NCI-H2107 treated with DMSO at 0.1 percent for 48 hours (cell line): ENCODE measurements around the gene ANKRD60.

Source experiments
- DNase-seq: peaks from one replicate; lab custom pipeline; 2025; ENCODE audit not compliant: unreplicated experiment; lab: John Stamatoyannopoulos, UW

ANKRD60 gene

GRCh38 chr20:58167759-58168158, 60.7 kb downstream of the ANKRD60 start:
- DNase-seq, result no peak
